GM12891 (cell line): ENCODE measurements around the gene ELOVL1.
A peak's percentile ranks its signal among the peaks of the same experiment; 100 is the strongest.

ENCODE experiments used
- POLR2A ChIP-seq: IDR thresholded peaks from 2 replicates; pipeline ENCODE4 v1.6.1; 2011; ENCODE audit warnings: low read depth, low read length, control low read depth
- POLR2AphosphoS5 ChIP-seq: IDR thresholded peaks from 2 replicates; pipeline ENCODE4 v1.6.1; 2011; ENCODE audit warnings: low read depth, low read length, control low read depth
- SPI1 ChIP-seq: IDR thresholded peaks from 2 replicates; pipeline ENCODE4 v1.6.1; 2011; ENCODE audit warnings: low read depth, low read length, control low read depth
- TAF1 ChIP-seq: IDR thresholded peaks from 2 replicates; pipeline ENCODE4 v1.6.1; 2011; ENCODE audit warnings: low read depth, low read length, control low read depth

DNA sequence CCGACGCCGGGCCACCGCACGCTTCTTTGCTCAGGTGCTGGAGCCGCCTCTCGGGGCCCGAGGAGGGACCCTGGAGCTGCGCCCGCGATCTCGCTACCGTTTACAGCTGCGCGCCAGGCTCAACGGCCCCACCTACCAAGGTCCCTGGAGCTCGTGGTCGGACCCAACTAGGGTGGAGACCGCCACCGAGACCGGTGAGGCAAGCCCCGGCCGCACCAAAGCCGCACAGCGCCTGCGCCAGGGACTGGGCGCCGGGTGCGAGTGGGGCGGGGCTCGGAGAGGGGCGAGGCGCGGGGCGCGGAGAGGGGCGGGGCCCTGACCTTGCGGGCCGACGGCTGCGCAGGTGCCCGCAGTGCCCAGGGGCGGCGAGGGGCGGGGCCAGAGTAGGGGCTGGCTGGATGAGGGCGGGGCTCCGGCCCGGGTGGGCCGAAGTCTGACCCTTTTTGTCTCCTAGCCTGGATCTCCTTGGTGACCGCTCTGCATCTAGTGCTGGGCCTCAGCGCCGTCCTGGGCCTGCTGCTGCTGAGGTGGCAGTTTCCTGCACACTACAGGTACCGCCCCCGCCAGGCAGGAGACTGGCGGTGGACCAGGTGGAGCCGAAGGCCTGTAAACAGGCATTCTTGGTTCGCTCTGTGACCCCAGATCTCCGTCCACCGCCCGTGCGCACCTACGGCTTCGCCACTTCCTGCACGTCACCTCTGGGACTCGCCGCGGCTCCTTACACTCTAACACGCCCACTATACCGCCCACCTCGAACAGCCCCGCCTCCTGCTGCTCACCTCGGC lies 18.8 kb downstream of the ELOVL1 start:
- TF ChIP-seq TAF1, result 0 out of 2 replicates have a peak, but pooled peaks have one; percentile 22
- peak; percentile 58; the same call in 1 of the 2 replicates for TF ChIP-seq POLR2AphosphoS5
- TF ChIP-seq POLR2A, result peak; percentile 62
- TF ChIP-seq SPI1, result no peak
